ENCODE data around the gene SLC4A5. TPM values are rescaled to one million over a fixed set of nuclear protein-coding genes. Genes with fewer than 3 reads are reported as not detected.
"Not testable (repeated sequence)": the region's sequence is repeated elsewhere in the genome, so short reads cannot be mapped to it uniquely, and the experiment has no call there.

The SLC4A5 gene
- total RNA-seq, 4 donors from 2014 or later: 18.3 to 94.5 (median 59.8) TPM

DNA sequence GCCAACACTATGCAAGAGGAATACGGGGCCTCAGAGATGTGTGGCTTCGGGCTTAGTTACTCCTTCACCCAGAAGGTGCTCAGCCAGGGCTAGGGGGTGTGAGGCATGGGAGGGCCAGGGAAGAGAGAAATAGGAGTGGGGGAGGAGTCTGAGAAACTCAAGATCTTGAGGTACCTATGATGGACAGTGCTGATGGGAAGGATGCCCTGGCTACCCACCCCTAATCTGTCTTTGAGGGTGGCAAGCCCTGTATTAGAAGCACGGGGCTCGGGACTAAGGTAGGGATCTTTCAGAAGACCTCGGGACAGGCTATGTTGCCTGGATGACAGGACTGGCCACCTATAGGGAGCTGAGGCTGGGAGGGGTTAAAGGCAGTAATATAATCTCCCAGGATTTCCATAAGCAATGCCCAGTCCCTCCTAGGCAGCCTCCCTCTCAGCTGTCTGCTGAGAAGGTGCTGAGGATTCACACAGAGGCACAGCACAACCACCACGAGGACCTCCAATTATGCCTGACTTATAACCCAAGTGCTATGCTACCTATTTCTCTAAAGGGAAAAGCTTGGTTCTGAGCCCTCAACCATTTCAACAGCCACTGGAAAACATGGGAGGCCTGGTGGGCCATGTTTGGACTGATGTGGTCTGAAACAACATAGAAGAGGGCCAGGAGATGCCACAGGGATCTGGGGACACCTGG, 121.5 kb downstream of the SLC4A5 start:
- H3K9me3 ChIP-seq: no peaks in the 10 kb centered on the region
- H3K4me1 ChIP-seq: no peaks in the 10 kb centered on the region
- H3K27me3 ChIP-seq: no peaks in the 10 kb centered on the region
- no peak for DNase-seq
- H3K27ac ChIP-seq: no peak overlapping the region
- TF ChIP-seq, protein P1, sequence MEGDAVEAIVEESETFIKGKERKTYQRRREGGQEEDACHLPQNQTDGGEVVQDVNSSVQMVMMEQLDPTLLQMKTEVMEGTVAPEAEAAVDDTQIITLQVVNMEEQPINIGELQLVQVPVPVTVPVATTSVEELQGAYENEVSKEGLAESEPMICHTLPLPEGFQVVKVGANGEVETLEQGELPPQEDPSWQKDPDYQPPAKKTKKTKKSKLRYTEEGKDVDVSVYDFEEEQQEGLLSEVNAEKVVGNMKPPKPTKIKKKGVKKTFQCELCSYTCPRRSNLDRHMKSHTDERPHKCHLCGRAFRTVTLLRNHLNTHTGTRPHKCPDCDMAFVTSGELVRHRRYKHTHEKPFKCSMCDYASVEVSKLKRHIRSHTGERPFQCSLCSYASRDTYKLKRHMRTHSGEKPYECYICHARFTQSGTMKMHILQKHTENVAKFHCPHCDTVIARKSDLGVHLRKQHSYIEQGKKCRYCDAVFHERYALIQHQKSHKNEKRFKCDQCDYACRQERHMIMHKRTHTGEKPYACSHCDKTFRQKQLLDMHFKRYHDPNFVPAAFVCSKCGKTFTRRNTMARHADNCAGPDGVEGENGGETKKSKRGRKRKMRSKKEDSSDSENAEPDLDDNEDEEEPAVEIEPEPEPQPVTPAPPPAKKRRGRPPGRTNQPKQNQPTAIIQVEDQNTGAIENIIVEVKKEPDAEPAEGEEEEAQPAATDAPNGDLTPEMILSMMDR (IDR thresholded peaks at IDR 0.05): no peak
- TF ChIP-seq POLR2A (IDR thresholded peaks at IDR 0.05): no peak
- intact Hi-C loops (cut with DNase I): no loop called here
- H3K36me3 ChIP-seq: no peaks in the 10 kb centered on the region
- WGBS, 2 donors: 93 to 98% methylated on average over 5 to 6 of the region's 6 CpGs
- H3K4me3 ChIP-seq (replicated peaks in 1 of 3): no peak overlapping the region

DNA sequence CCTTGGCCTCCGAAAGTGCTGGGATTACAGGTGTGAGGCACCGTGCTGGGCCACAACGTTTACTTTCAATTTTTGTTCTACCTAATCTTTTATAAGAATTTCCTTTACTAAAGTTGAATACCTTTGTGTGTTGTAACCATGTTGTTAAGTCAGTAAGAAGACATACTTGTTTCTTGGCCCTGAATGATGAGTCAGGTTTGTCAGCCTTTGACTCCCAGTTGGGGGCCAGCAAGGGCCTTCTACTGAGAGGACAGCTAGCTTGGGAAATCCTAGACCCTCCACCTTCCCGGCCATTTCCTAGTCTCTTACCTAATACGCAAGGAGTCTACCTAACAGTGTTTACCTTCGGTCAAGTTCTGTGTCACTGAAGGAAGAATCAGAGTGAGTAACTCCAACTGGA, 122.1 kb downstream of the SLC4A5 start:
- no peak overlapping the region for H3K4me3 ChIP-seq (replicated peaks in 1 of 3)
- H3K36me3 ChIP-seq: no peaks in the 10 kb centered on the region
- H3K27me3 ChIP-seq: no peaks in the 10 kb centered on the region
- TF ChIP-seq POLR2A (IDR thresholded peaks at IDR 0.05): no peak
- TF ChIP-seq, protein P1 (IDR thresholded peaks at IDR 0.05): no peak
- H3K9me3 ChIP-seq: no peaks in the 10 kb centered on the region
- H3K27ac ChIP-seq: no peak overlapping the region
- H3K4me1 ChIP-seq: no peaks in the 10 kb centered on the region
- no peak for DNase-seq
- intact Hi-C loops (cut with DNase I): no loop called here
- WGBS, 2 donors: 96 to 97% methylated on average over 6 of the region's 6 CpGs

DNA sequence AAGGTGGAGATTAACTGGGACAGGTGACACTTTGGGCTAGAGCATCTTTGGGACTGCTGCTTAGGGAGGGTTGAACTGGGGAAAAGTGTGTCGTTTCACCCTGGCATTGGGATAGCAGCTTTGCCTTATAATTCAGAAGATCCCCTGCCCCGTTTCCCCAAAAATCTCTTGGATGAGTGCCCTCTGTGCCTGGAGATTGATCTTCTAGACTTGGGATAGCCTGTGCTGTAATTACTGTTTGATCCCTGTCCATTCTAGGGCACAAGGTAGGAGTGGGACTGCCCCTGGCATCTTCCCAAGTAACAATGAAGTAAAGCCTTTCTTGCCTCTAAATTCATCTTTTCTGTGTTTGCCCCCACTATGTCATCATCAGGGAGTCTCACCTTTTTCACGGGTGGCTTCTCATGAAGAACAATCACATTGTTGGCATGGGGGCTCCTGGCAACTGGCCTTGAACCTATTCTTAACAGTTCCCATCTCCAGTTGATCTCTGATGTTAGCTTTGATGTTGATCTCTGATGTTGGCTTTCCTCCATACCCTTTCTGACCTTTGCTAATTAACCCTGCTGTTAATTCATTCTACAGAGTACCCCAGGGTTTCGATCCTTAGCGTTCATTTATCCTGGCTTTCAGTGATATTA, 123.2 kb downstream of the SLC4A5 start:
- whole genome bisulfite sequencing, 2 donors: 84 to 90% methylated on average over 5 of the region's 5 CpGs
- no peak for TF ChIP-seq POLR2A (IDR thresholded peaks at IDR 0.05)
- TF ChIP-seq, protein P1 (IDR thresholded peaks at IDR 0.05): no peak

DNA sequence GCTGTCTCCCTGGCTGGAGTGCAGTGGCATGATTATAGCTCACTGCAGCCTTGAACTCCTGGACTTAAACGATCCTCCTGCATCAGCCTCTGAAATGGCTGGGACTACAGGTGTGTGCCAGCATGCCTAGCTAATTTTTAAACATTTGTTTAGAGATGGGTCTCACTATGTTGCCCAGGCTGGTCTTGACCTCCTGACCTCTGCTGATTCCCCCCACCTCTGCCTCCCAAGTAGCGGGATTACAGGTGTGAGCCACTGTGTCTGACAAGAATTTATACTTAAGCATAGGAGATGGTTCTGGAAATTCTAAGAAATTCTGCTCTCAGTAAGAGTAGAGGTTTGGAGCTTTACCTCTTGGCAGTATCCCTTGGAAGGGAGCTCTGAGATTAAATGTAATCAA, 126.6 kb downstream of the SLC4A5 start:
- DNase-seq: no peak
- no peak overlapping the region for H3K27ac ChIP-seq
- no peaks in the 10 kb centered on the region for H3K9me3 ChIP-seq
- H3K4me3 ChIP-seq (replicated peaks in 1 of 3): no peak overlapping the region
- H3K4me1 ChIP-seq: no peaks in the 10 kb centered on the region
- no peaks in the 10 kb centered on the region for H3K36me3 ChIP-seq
- 94 to 96% methylated on average over 2 of the region's 2 CpGs for WGBS, 2 donors
- intact Hi-C loops (cut with DNase I): no loop called here
- H3K27me3 ChIP-seq: no peaks in the 10 kb centered on the region
- TF ChIP-seq POLR2A (IDR thresholded peaks at IDR 0.05): no peak
- TF ChIP-seq, protein P1 (IDR thresholded peaks at IDR 0.05): no peak

More for the DNA sequence above, 123.2 kb downstream of the SLC4A5 start:
- no peak for DNase-seq
- Histone ChIP-seq H3K4me3 (replicated peaks in 1 of 3) (no peak overlapping the region), H3K36me3 (no peaks in the 10 kb centered on the region), H3K27me3 (no peaks in the 10 kb centered on the region), H3K9me3 (no peaks in the 10 kb centered on the region), H3K4me1 (no peaks in the 10 kb centered on the region), H3K27ac (no peak overlapping the region)
- intact Hi-C loops (cut with DNase I): no loop called here

DNA sequence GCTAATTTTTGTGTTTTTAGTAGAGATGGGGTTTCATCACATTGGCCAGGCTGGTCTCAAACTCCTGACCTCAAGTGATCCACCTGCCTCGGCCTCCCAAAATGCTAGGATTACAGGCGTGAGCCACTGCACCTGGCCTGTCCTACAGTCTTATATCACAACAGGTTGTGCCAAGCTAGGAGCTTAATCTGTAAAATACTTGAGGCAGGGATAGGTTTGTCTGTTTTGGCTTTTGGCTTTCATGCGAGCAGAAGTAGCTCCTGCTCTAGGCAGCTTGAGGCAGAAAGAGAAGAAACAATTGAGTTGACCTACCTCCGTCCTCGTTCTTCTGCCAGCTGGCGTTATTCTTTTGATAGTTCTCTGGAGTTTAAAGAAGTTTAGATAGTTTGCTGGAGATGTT, 127.4 kb downstream of the SLC4A5 start:
- WGBS, 2 donors: 94 to 95% methylated on average over 6 of the region's 6 CpGs
- H3K36me3 ChIP-seq; H3K4me1 ChIP-seq; H3K27me3 ChIP-seq; H3K27ac ChIP-seq; intact Hi-C loops (cut with DNase I); H3K4me3 ChIP-seq (replicated peaks in 1 of 3); DNase-seq; H3K9me3 ChIP-seq: not testable (repeated sequence)

All from thyroid gland (tissue), 4 donors.